C4-2B (cell line): Measurements from ENCODE around the gene CHD2.
A peak's percentile ranks its signal among the peaks of the same experiment; 100 is the strongest.

Experiments
- ZFX ChIP-seq: fragments of 450-650 bp; IDR thresholded peaks from 2 replicates; pipeline ENCODE4 v1.6.1; 2017
- TF ChIP-seq, protein P1 (sequence below): fragments of 450-650 bp; conservative IDR thresholded peaks from 2 replicates; pipeline ENCODE4 v1.5.1; 2017; ENCODE audit warnings: mild to moderate bottlenecking

DNA sequence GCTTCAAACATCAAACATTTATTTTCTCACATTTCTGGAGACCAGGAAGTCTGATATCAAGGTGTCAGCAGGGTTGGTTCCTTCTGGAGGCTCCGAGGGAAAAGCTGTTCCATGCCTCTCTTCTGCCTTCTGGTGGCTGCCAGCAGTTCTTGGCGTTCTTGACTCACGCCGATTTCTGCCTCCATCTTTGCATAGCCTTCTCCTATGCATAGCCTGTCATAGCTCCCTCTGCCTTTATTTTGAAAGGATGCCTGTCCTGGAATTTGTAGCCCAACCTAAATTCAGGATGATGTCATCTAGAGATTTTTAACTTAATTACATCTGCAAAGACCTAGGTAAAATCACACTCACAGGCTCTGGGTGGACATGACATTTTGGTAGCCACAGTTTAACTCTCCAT, 118.5 kb downstream of the CHD2 start:
- TF ChIP-seq, protein P1, sequence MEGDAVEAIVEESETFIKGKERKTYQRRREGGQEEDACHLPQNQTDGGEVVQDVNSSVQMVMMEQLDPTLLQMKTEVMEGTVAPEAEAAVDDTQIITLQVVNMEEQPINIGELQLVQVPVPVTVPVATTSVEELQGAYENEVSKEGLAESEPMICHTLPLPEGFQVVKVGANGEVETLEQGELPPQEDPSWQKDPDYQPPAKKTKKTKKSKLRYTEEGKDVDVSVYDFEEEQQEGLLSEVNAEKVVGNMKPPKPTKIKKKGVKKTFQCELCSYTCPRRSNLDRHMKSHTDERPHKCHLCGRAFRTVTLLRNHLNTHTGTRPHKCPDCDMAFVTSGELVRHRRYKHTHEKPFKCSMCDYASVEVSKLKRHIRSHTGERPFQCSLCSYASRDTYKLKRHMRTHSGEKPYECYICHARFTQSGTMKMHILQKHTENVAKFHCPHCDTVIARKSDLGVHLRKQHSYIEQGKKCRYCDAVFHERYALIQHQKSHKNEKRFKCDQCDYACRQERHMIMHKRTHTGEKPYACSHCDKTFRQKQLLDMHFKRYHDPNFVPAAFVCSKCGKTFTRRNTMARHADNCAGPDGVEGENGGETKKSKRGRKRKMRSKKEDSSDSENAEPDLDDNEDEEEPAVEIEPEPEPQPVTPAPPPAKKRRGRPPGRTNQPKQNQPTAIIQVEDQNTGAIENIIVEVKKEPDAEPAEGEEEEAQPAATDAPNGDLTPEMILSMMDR = peak; percentile 31
- no peak for TF ChIP-seq ZFX
